Smooth muscle cell (in vitro differentiated cells): Measurements from ENCODE around the gene TTLL5. TPM values are rescaled to one million over a fixed set of nuclear protein-coding genes. Genes with fewer than 3 reads are reported as not detected.

Experiments used
- DNase-seq: peaks from one replicate; lab custom pipeline; 2025; ENCODE audit not compliant: unreplicated experiment; lab: John Stamatoyannopoulos, UW
- H2AFZ ChIP-seq: fragments of 200-600 bp; sonication (generic); 2 replicates; pipeline ENCODE4 v1.6.0; 2016; ENCODE audit warnings: antibody characterized with exemption, low read depth, mild to moderate bottlenecking
- H3F3A ChIP-seq: fragments of 200-600 bp; sonication (generic); 2 replicates; pipeline ENCODE4 v1.6.0; 2017; ENCODE audit warnings: antibody characterized with exemption, low read depth
- H3K27ac ChIP-seq: fragments of 200-600 bp; sonication (generic); 2 replicates; pipeline ENCODE4 v1.5.1; 2016; ENCODE audit warnings: low read depth, mild to moderate bottlenecking
- H3K27me3 ChIP-seq: fragments of 200-600 bp; sonication (generic); 2 replicates; pipeline ENCODE4 v1.6.1; 2016; ENCODE audit warnings: low read depth, mild to moderate bottlenecking
- H3K36me3 ChIP-seq: fragments of 200-600 bp; sonication (generic); 2 replicates; pipeline ENCODE4 v1.5.1; 2016; ENCODE audit warnings: low read depth
- H3K4me1 ChIP-seq: fragments of 200-600 bp; sonication (generic); 2 replicates; pipeline ENCODE4 v1.5.1; 2016; ENCODE audit warnings: low read depth
- H3K4me2 ChIP-seq: fragments of 200-600 bp; sonication (generic); 2 replicates; pipeline ENCODE4 v1.6.0; 2016; ENCODE audit warnings: mild to moderate bottlenecking
- H3K4me3 ChIP-seq: fragments of 200-600 bp; sonication (generic); 2 replicates; pipeline ENCODE4 v1.5.1; 2016; ENCODE audit warnings: mild to moderate bottlenecking
- H3K79me2 ChIP-seq: fragments of 200-600 bp; sonication (generic); 2 replicates; pipeline ENCODE4 v1.6.0; 2016; ENCODE audit warnings: low read depth, mild to moderate bottlenecking
- H3K9ac ChIP-seq: fragments of 200-600 bp; sonication (generic); 2 replicates; pipeline ENCODE4 v1.6.0; 2016; ENCODE audit warnings: low read depth
- H3K9me3 ChIP-seq: fragments of 200-600 bp; sonication (generic); replicated peaks from 2 replicates; pipeline ENCODE4 v1.5.1; 2016; ENCODE audit warnings: low read depth
- H4K20me1 ChIP-seq: fragments of 200-600 bp; sonication (generic); 2 replicates; pipeline ENCODE4 v1.6.0; 2016; ENCODE audit warnings: low read depth
- WGBS: methylation state at CpG from one replicate; pipeline ENCODE4 v1.1.7; 2016; ENCODE audit warnings: low lambda C conversion rate; 5-methylcytosine and 5-hydroxymethylcytosine counted together
- polyA plus RNA-seq: library from polyadenylated mRNA; unstranded; fragments of >200 nt; fragmentation: Nextera tagmentation; extraction: Ambion mirVana; gene quantifications from 2 replicates; pipeline ENCODE4 v1.2.1, GENCODE V29; 2016
- total RNA-seq: library from RNA; depleted of rRNA; stranded (reverse); fragments of >200 nt; gene quantifications from 2 replicates; pipeline ENCODE4 v1.2.3, GENCODE V29; 2014
- TF ChIP-seq, protein P1 (sequence below): fragments of 200-600 bp; sonication (generic); IDR thresholded peaks from 2 replicates; pipeline ENCODE4 v1.5.1; 2017; ENCODE audit warnings: borderline replicate concordance, mild to moderate bottlenecking, antibody characterized with exemption; ENCODE audit not compliant: insufficient read depth, poor library complexity, severe bottlenecking

Gene TTLL5
- total and polyA plus RNA-seq, 2 experiments from 2014 or later: 12.6 to 38.0 TPM

DNA sequence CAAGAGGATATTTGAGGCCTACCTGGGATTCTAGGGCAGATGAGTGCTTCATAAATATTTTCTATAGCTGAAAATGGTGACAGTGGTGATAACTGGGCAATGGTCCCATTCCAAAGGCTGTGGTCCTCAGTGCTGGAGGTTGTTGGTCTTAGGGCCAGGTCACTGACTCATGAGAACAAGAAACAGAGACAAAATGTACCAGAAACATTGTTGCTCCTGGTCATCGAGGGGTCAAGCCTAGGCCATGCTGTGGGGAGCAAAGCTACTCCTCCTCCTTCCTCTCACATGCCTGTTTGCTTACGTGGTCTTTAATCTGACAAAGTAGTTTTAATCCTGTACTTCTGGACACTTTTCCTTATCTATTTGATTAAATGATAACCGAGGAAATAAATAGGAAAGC, 34.2 kb upstream of the TTLL5 start:
- Histone ChIP-seq H3K36me3 (no peaks in the 10 kb centered on the region), H3K4me2 (no peak overlapping the region), H4K20me1 (no peaks in the 10 kb centered on the region), H3F3A (no peaks in the 10 kb centered on the region), H3K27me3 (no peaks in the 10 kb centered on the region), H3K27ac (no peak overlapping the region), H2AFZ (no peak overlapping the region), H3K9me3 (no peaks in the 10 kb centered on the region), H3K9ac (no peak overlapping the region), H3K4me1 (peaks cover 13% of the 10 kb centered on the region), H3K4me3 (no peak overlapping the region), H3K79me2 (no peaks in the 10 kb centered on the region)
- WGBS: 73% methylated on average over 3 of the region's 3 CpGs
- TF ChIP-seq, protein P1, sequence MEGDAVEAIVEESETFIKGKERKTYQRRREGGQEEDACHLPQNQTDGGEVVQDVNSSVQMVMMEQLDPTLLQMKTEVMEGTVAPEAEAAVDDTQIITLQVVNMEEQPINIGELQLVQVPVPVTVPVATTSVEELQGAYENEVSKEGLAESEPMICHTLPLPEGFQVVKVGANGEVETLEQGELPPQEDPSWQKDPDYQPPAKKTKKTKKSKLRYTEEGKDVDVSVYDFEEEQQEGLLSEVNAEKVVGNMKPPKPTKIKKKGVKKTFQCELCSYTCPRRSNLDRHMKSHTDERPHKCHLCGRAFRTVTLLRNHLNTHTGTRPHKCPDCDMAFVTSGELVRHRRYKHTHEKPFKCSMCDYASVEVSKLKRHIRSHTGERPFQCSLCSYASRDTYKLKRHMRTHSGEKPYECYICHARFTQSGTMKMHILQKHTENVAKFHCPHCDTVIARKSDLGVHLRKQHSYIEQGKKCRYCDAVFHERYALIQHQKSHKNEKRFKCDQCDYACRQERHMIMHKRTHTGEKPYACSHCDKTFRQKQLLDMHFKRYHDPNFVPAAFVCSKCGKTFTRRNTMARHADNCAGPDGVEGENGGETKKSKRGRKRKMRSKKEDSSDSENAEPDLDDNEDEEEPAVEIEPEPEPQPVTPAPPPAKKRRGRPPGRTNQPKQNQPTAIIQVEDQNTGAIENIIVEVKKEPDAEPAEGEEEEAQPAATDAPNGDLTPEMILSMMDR: no peak
- no peak for DNase-seq

DNA sequence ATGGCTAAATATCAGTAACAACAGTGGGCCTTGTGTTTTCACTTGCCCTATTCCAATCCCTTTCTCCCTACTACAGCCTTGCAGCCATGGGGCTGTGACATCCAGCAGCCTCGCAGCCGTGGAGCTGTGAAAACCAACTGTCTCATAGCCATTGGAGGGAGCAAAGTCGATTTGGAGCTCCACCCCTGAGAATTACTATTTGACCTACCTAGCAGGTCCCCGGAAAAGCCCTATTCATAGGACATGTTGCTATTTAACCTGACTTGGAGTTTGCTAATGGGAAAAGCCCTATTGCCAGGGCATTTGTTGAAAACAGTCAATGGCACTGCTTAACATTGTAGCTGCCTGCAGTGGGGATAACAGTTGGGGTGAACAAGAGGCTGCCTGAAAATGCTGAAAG, 33.6 kb upstream of the TTLL5 start:
- no peak for DNase-seq
- Histone ChIP-seq H3K9ac (no peak overlapping the region), H3K4me1 (peaks cover 14% of the 10 kb centered on the region), H3K79me2 (no peaks in the 10 kb centered on the region), H3F3A (no peaks in the 10 kb centered on the region), H3K27ac (no peak overlapping the region), H3K27me3 (no peaks in the 10 kb centered on the region), H3K4me3 (no peak overlapping the region), H4K20me1 (no peaks in the 10 kb centered on the region), H3K9me3 (no peaks in the 10 kb centered on the region), H3K36me3 (no peaks in the 10 kb centered on the region), H2AFZ (no peak overlapping the region), H3K4me2 (no peak overlapping the region)
- WGBS: 88% methylated on average over 4 of the region's 4 CpGs
- TF ChIP-seq, protein P1: no peak

DNA sequence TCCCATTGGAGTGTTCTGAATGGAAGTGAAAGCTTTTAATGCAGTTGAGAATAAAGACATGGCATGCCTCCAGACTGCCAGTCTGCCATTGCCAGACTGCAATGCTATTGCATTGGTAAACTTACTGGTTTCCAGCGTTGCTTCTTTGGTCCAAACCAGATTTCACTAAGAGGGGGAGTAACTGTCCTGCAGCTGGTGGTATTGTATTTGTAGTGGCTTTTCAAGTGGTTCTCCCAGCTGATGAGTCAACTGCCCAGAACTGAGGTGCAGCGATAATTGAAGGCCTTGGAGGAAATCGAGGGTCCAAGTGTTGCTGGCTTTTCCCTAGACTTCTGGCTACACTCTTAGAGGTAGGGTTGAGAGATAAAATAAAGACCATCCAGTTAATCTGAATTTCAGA, 32.2 kb upstream of the TTLL5 start:
- H3K36me3 ChIP-seq: no peaks in the 10 kb centered on the region
- peaks cover 14% of the 10 kb centered on the region for H3K4me1 ChIP-seq
- no peaks in the 10 kb centered on the region for H3K27me3 ChIP-seq
- TF ChIP-seq, protein P1: no peak
- no peak overlapping the region for H3K4me3 ChIP-seq
- H3K27ac ChIP-seq: no peak overlapping the region
- H3F3A ChIP-seq: no peaks in the 10 kb centered on the region
- H4K20me1 ChIP-seq: no peaks in the 10 kb centered on the region
- H3K9ac ChIP-seq: no peak overlapping the region
- 69% methylated on average over 3 of the region's 3 CpGs for WGBS
- H3K9me3 ChIP-seq: no peaks in the 10 kb centered on the region
- no peak for DNase-seq
- no peak overlapping the region for H3K4me2 ChIP-seq
- H2AFZ ChIP-seq: no peak overlapping the region
- no peaks in the 10 kb centered on the region for H3K79me2 ChIP-seq

DNA sequence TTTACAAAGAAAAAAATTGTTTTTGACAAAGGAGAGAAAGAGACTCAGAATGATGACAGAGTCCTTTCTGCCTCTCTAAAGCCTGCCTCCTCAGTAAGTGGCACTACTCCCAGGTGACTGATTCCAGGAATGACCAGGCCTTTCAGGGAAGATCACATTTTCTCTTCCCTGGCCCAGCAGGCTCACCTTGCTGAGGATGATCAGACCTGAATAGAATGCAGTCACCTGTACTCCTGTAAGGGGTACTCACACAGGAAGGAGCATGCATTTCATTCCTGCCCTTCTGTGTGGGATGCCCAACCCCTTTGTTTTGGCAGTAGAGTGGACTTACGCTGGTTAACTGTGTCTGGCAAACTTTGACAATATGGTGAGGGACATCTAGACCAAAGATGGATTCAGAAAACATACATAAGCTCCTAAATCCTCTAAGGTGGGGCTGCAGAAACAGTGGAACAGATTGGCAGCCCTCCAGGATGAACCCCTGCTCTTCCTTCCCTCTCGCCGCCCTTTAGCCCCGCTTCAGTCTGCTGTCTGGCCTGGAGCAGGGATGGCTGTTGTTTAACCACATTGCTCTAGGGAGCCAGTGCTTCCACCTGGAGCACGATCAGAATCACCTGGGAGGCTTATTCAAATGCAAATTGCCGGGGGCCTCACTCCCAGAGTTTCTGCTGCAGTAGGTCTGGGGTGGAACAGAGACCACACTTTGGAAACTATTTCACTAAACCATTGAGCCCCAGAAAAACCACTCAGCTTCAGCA, 30.2 kb upstream of the TTLL5 start:
- DNase-seq: no peak
- peak overlapping the region; percentile 37 for H3K27ac ChIP-seq
- no peaks in the 10 kb centered on the region for H3K36me3 ChIP-seq
- 50% methylated on average over 6 of the region's 6 CpGs for WGBS
- no peaks in the 10 kb centered on the region for H3K9me3 ChIP-seq
- no peak overlapping the region for H3K9ac ChIP-seq
- TF ChIP-seq, protein P1: no peak
- no peak overlapping the region for H2AFZ ChIP-seq
- no peaks in the 10 kb centered on the region for H4K20me1 ChIP-seq
- peaks cover 17% of the 10 kb centered on the region for H3K4me1 ChIP-seq
- no peaks in the 10 kb centered on the region for H3K27me3 ChIP-seq
- H3F3A ChIP-seq: peaks cover 4% of the 10 kb centered on the region
- H3K4me3 ChIP-seq: no peak overlapping the region
- H3K4me2 ChIP-seq: no peak overlapping the region
- H3K79me2 ChIP-seq: no peaks in the 10 kb centered on the region
